LoVo (cell line): Measurements from ENCODE around the gene MCOLN1.

Experiments
- DNase-seq: peaks from one replicate; pipeline ENCODE4 v3.0.0-alpha.2; 2016; ENCODE audit warnings: low spot score

Gene MCOLN1

GRCh38 chr19:7578127-7578526, 55.7 kb downstream of the MCOLN1 start:
- no peak for DNase-seq

- no peak for DNase-seq
Measured at GRCh38 chr19:7579182-7579581, 56.8 kb downstream of the MCOLN1 start.

GRCh38 chr19:7582446-7582845, 60.0 kb downstream of the MCOLN1 start:
- DNase-seq, result no peak
